ENCODE data around the gene FLOT1. TPM values are rescaled to one million over a fixed set of nuclear protein-coding genes. Genes with fewer than 3 reads are reported as not detected.
A peak's percentile ranks its signal among the peaks of the same experiment; 100 is the strongest.

The FLOT1 gene
- total and polyA plus RNA-seq, 2 of the 13 experiments (the other 11 are each of a cell fraction or from before 2014, with no cell fraction given): 82.3 to 130 TPM

DNA sequence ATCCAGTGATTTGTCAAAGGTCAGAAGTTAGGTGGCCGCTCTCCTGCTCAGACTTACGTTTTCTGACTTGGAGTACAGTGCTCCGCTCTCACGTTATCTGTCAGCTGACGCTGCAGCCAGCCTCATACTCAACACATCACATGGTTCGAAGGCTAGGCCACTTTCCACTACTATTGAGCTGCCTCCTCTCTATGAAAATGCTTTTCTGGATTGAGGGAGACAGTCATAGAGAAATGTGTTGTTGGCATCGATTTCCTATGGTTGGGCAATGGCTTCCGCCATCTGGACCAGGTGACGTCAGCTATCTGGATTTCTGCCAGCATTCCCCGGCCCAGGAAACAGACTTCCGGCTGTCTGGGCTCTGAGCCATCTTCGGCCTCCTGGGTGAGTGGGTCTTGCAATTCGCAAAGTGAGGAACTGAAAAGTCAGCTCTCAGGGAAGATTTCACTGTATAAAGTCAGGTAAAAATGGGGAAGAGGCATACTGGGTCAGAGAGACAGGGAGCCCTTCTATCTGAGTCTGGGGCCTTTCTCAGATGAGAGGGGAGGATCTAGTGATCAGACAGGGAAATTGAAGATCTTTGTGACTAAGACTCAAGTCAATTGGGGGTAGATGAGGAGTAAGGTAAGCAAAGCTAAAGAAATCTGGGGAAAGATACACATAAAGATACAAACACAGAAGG lies 39.4 kb upstream of the FLOT1 start (continued):
- peak; percentile 72; the same call in 1 of the 2 replicates for TF ChIP-seq MXD3 (CRISPR knock-in tag; IDR thresholded peaks at IDR 0.05)
- TF ChIP-seq, protein P1, sequence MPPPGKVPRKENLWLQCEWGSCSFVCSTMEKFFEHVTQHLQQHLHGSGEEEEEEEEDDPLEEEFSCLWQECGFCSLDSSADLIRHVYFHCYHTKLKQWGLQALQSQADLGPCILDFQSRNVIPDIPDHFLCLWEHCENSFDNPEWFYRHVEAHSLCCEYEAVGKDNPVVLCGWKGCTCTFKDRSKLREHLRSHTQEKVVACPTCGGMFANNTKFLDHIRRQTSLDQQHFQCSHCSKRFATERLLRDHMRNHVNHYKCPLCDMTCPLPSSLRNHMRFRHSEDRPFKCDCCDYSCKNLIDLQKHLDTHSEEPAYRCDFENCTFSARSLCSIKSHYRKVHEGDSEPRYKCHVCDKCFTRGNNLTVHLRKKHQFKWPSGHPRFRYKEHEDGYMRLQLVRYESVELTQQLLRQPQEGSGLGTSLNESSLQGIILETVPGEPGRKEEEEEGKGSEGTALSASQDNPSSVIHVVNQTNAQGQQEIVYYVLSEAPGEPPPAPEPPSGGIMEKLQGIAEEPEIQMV (CRISPR knock-in tag; IDR thresholded peaks at IDR 0.05; ENCODE audit: low read depth): 0 out of 2 replicates have a peak, but pooled peaks have one; percentile 53
- peak; percentile 81; the same call in 1 of the 2 replicates for TF ChIP-seq ZNF253 (CRISPR knock-in tag; IDR thresholded peaks at IDR 0.05; ENCODE audit: borderline replicate concordance)
- peak; percentile 50; the same call in 1 of the 2 replicates for TF ChIP-seq ZNF749 (CRISPR knock-in tag; IDR thresholded peaks at IDR 0.05; ENCODE audit: borderline replicate concordance)
- TF ChIP-seq, protein P2, sequence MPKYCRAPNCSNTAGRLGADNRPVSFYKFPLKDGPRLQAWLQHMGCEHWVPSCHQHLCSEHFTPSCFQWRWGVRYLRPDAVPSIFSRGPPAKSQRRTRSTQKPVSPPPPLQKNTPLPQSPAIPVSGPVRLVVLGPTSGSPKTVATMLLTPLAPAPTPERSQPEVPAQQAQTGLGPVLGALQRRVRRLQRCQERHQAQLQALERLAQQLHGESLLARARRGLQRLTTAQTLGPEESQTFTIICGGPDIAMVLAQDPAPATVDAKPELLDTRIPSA (CRISPR knock-in tag; IDR thresholded peaks at IDR 0.05; ENCODE audit: borderline replicate concordance): no peak
- TF ChIP-seq ZNF18 (CRISPR knock-in tag; IDR thresholded peaks at IDR 0.05; ENCODE audit: insufficient replicate concordance): no peak
- TF ChIP-seq ZNF710 (CRISPR knock-in tag; IDR thresholded peaks at IDR 0.05; ENCODE audit: borderline replicate concordance): peak; percentile 74; the same call in 1 of the 2 replicates
- TF ChIP-seq ZNF503 (CRISPR knock-in tag; IDR thresholded peaks at IDR 0.05): peak; percentile 92; the same call in 1 of the 2 replicates
- TF ChIP-seq SSRP1 (CRISPR knock-in tag; IDR thresholded peaks at IDR 0.05): no peak; the same call in 1 of the 2 replicates
- no peak for TF ChIP-seq PAX8 (CRISPR knock-in tag; IDR thresholded peaks at IDR 0.05; ENCODE audit: borderline replicate concordance)
- no peak for TF ChIP-seq LBX2 (CRISPR knock-in tag; IDR thresholded peaks at IDR 0.05; ENCODE audit: borderline replicate concordance)
- peak; percentile 91 for TF ChIP-seq BRCA1 (CRISPR knock-in tag; IDR thresholded peaks at IDR 0.05)
- TF ChIP-seq NR1H2 (CRISPR knock-in tag; IDR thresholded peaks at IDR 0.05; ENCODE audit: borderline replicate concordance, low read depth): no peak
- TF ChIP-seq ZNF20 (CRISPR knock-in tag; IDR thresholded peaks at IDR 0.05): no peak
- TF ChIP-seq ZNF672 (CRISPR knock-in tag; IDR thresholded peaks at IDR 0.05): no peak
- no peak for TF ChIP-seq GPN1 (CRISPR knock-in tag; IDR thresholded peaks at IDR 0.05; ENCODE audit: borderline replicate concordance)
- no peak for TF ChIP-seq ZNF234 (CRISPR knock-in tag; conservative IDR thresholded peaks at IDR 0.05)
- peak; percentile 89 for TF ChIP-seq HOXA5 (CRISPR knock-in tag; IDR thresholded peaks at IDR 0.05)
- TF ChIP-seq ZFP36L2 (CRISPR knock-in tag; IDR thresholded peaks at IDR 0.05): no peak
- peak; percentile 80; the same call in 1 of the 2 replicates for TF ChIP-seq ZFP90 (CRISPR knock-in tag; IDR thresholded peaks at IDR 0.05; ENCODE audit: borderline replicate concordance)
